Esophagus squamous epithelium (tissue), 4 donors: ENCODE measurements around the gene LMTK2.

Experiments
- POLR2A ChIP-seq, 4 donors: fragments of 450-650 bp; IDR thresholded peaks; one replicate each; pipeline ENCODE4 v1.6.1; 2017; ENCODE audit warnings: antibody characterized with exemption in 4 of 4, mild to moderate bottlenecking in 4 of 4, moderate library complexity in 3 of 4
- TF ChIP-seq, protein P1 (sequence below), 6 experiments: fragments of 450-650 bp in 4 of 6; fragments of 200-600 bp in 2 of 6; sonication (generic) in 2 of 6; IDR thresholded peaks; one replicate each; pipeline ENCODE4 v1.5.1; 2016 to 2019; ENCODE audit warnings: antibody characterized with exemption in 6 of 6, mild to moderate bottlenecking in 4 of 6, moderate library complexity in 4 of 6

DNA sequence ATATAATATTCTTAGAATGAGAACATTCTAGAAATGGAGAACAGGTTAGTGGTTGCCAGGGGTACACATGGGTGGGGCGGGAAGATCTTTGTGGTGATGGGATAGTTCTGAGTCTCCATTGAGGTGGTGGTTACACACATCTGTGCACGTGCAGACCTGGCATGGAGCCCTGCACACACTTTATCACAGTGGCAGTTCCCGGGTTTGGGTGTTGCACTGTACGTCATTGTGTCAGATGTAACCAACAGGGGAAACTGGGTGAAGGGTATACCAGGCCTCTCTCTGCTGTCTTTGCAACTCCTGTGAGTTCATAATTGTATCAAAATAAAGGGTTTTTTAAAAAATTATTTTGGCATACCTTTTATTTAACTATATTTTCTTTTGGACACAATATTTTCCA, 51.1 kb downstream of the LMTK2 start:
- TF ChIP-seq, protein P1, sequence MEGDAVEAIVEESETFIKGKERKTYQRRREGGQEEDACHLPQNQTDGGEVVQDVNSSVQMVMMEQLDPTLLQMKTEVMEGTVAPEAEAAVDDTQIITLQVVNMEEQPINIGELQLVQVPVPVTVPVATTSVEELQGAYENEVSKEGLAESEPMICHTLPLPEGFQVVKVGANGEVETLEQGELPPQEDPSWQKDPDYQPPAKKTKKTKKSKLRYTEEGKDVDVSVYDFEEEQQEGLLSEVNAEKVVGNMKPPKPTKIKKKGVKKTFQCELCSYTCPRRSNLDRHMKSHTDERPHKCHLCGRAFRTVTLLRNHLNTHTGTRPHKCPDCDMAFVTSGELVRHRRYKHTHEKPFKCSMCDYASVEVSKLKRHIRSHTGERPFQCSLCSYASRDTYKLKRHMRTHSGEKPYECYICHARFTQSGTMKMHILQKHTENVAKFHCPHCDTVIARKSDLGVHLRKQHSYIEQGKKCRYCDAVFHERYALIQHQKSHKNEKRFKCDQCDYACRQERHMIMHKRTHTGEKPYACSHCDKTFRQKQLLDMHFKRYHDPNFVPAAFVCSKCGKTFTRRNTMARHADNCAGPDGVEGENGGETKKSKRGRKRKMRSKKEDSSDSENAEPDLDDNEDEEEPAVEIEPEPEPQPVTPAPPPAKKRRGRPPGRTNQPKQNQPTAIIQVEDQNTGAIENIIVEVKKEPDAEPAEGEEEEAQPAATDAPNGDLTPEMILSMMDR (IDR thresholded peaks at IDR 0.05), result no peak
- no peak for TF ChIP-seq POLR2A (IDR thresholded peaks at IDR 0.05)
